Upper lobe of right lung (tissue), 1 donor: Measurements from ENCODE around the gene SQSTM1. TPM values are rescaled to one million over a fixed set of nuclear protein-coding genes. Genes with fewer than 3 reads are reported as not detected.
"Not testable (repeated sequence)": the region's sequence is repeated elsewhere in the genome, so short reads cannot be mapped to it uniquely, and the experiment has no call there.

Source experiments
- ATAC-seq: fragments of 200-7000 bp; cut with Tn5 transposase; one replicate; pipeline ENCODE4 v1.9.1; 2020; ENCODE audit warnings: mild to moderate bottlenecking, moderate library complexity
- DNase-seq: peaks from one replicate; pipeline ENCODE4 v3.0.0-alpha.2; 2020
- H3K27ac ChIP-seq: fragments of 200-600 bp; one replicate; pipeline ENCODE4 v1.8.0; 2022
- H3K27me3 ChIP-seq: fragments of 200-600 bp; one replicate; pipeline ENCODE4 v1.8.0; 2022; ENCODE audit warnings: mild to moderate bottlenecking
- H3K36me3 ChIP-seq: fragments of 200-600 bp; one replicate; pipeline ENCODE4 v1.8.0; 2022
- H3K4me1 ChIP-seq: fragments of 200-600 bp; one replicate; pipeline ENCODE4 v1.8.0; 2022
- H3K4me3 ChIP-seq: fragments of 200-600 bp; one replicate; pipeline ENCODE4 v1.8.0; 2022; ENCODE audit warnings: mild to moderate bottlenecking
- H3K9me3 ChIP-seq: fragments of 200-600 bp; one replicate; pipeline ENCODE4 v1.8.0; 2022
- intact Hi-C: fragments of 100-400 bp; cut with DNase I; formaldehyde crosslinking; loops from one replicate; pipeline ENCODE4 v1.11.0; 2022
- total RNA-seq: library from RNA; stranded (reverse); fragmentation: NEBNext Ultra II Directional; extraction: Animal tissue kit (Norgen Biotek cat#: 25700); gene quantifications from one replicate; pipeline ENCODE4 v1.2.1, GENCODE V29; 2021
- TF ChIP-seq, protein P1 (sequence below): fragments of 200-600 bp; IDR thresholded peaks from one replicate; pipeline ENCODE4 v1.8.0; 2022; ENCODE audit warnings: antibody characterized with exemption
- donor health status: DM: no; HTN: yes; CAD: no; lungs with severe emphysema.

SQSTM1 gene
- total RNA-seq, 1 donor from 2014 or later = 501 TPM

DNA sequence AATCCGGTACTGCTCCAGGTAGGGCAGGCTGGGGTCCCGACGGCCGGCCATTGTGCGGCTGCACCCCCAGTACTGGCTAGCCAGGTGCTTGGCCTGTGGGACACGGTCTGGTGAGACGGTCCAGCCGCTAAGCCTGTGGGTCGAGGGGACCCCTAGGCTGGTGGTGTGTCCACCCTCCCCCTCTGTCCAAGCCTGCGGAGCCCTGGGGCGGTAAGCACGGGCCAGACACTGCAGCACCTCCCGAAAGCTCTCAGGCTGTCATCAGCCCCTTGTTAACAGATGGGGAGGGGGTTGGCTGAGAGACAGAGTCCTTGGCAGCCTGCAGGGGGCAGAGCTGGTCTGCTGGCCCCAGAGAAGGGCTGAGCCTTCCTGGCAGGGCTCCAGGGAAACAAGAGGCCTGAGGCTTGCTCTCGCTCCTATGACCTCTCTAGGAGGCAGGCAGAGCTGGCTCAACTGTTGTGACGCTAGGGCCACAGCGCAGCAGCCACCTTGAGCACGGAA, 49.7 kb downstream of the SQSTM1 start:
- H3K9me3 ChIP-seq = no peaks in the 10 kb centered on the region
- no peak overlapping the region for H3K4me3 ChIP-seq
- peak; percentile 84 for DNase-seq
- TF ChIP-seq, protein P1, sequence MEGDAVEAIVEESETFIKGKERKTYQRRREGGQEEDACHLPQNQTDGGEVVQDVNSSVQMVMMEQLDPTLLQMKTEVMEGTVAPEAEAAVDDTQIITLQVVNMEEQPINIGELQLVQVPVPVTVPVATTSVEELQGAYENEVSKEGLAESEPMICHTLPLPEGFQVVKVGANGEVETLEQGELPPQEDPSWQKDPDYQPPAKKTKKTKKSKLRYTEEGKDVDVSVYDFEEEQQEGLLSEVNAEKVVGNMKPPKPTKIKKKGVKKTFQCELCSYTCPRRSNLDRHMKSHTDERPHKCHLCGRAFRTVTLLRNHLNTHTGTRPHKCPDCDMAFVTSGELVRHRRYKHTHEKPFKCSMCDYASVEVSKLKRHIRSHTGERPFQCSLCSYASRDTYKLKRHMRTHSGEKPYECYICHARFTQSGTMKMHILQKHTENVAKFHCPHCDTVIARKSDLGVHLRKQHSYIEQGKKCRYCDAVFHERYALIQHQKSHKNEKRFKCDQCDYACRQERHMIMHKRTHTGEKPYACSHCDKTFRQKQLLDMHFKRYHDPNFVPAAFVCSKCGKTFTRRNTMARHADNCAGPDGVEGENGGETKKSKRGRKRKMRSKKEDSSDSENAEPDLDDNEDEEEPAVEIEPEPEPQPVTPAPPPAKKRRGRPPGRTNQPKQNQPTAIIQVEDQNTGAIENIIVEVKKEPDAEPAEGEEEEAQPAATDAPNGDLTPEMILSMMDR = peak; percentile 42
- peak; percentile 73 for ATAC-seq
- intact Hi-C loops = no loop called here
- H3K4me1 ChIP-seq = no peaks in the 10 kb centered on the region
- no peaks in the 10 kb centered on the region for H3K27me3 ChIP-seq
- peaks cover 71% of the 10 kb centered on the region for H3K36me3 ChIP-seq
- no peak overlapping the region for H3K27ac ChIP-seq

DNA sequence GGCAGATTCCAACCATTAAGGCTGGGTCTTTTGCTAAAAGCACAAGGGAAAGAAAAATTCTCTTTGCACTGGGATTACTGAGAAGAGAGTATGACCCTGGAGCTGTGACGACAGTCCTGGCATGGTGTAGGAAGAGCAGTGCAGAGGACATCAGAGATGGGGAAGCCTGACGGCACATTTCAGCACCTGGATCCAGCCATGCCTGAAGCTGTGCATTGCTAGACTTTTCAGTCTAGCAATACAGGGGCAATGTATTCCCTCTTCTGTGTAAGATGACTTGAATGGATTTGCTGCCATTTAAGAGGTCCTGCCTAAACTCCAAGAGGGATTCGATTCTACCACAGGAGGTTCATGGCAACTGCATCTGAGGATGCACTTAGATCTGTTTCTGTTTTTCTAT, 50.2 kb downstream of the SQSTM1 start:
- intact Hi-C loops = no loop called here
- Histone ChIP-seq H3K4me3 (no peak overlapping the region), H3K27ac (no peak overlapping the region), H3K27me3 (no peaks in the 10 kb centered on the region), H3K9me3 (no peaks in the 10 kb centered on the region), H3K36me3 (peaks cover 71% of the 10 kb centered on the region), H3K4me1 (no peaks in the 10 kb centered on the region)
- ATAC-seq (no peak), DNase-seq (no peak)
- TF ChIP-seq, protein P1 = no peak

DNA sequence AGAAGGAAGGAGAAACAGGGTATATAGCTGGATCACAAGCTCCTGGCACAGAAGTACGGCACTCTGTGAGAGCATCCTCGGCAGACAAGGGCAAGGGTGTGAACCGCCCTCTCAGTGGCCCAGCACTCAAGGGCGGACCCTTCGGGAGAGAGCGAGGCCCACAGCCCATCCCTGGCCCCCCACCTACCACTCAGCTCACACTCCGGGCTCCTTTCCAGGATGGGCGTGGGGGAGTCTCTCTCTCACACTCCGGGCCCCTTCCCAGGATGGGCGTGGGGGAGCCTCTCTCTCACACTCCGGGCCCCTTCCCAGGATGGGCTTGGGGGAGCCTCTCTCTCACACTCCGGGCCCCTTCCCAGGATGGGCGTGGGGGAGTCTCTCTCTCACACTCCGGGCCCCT, 50.8 kb downstream of the SQSTM1 start:
- ATAC-seq, H3K4me3 ChIP-seq, H3K27me3 ChIP-seq, intact Hi-C loops, H3K4me1 ChIP-seq, H3K27ac ChIP-seq, H3K9me3 ChIP-seq, DNase-seq: not testable (repeated sequence)
- peaks cover 73% of the 10 kb centered on the region for H3K36me3 ChIP-seq

DNA sequence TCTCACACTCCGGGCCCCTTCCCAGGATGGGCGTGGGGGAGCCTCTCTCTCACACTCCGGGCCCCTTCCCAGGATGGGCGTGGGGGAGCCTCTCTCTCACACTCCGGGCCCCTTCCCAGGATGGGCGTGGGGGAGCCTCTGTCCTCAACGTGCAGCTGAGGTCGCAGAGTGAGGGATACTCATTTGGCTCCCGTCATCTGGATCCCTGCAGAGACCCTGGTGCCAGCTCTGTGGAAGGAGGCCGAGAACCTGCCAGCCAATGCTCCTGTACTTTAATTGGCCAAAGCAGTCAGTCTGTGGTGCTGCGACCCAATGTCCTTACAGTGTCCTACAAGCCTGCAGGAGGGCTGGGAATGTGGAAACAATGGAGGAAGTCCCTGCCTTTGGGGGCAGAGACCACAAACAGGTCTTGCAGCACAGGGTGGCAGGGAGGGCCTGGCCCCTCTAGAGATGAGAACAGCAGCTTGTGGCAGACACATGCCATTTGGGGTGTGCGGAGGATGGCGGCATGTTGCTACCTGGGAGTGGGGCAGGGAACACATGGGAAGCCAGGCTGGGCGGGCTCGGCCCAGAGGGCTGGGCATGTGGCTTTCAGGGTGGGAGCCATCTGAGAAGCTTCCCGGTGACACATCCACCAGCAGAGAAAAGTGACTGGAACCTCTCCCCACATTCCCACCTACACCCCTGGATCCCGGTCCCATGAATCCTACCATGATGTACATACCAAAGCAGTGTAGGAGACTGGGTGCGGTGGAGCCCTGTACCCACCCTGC, 51.5 kb downstream of the SQSTM1 start:
- no peaks in the 10 kb centered on the region for H3K9me3 ChIP-seq
- TF ChIP-seq, protein P1 = no peak
- DNase-seq (no peak), ATAC-seq (no peak)
- no peak overlapping the region for H3K4me3 ChIP-seq
- intact Hi-C loops = no loop called here
- H3K36me3 ChIP-seq = peaks cover 71% of the 10 kb centered on the region
- no peaks in the 10 kb centered on the region for H3K4me1 ChIP-seq
- H3K27me3 ChIP-seq = no peaks in the 10 kb centered on the region
- no peak overlapping the region for H3K27ac ChIP-seq

DNA sequence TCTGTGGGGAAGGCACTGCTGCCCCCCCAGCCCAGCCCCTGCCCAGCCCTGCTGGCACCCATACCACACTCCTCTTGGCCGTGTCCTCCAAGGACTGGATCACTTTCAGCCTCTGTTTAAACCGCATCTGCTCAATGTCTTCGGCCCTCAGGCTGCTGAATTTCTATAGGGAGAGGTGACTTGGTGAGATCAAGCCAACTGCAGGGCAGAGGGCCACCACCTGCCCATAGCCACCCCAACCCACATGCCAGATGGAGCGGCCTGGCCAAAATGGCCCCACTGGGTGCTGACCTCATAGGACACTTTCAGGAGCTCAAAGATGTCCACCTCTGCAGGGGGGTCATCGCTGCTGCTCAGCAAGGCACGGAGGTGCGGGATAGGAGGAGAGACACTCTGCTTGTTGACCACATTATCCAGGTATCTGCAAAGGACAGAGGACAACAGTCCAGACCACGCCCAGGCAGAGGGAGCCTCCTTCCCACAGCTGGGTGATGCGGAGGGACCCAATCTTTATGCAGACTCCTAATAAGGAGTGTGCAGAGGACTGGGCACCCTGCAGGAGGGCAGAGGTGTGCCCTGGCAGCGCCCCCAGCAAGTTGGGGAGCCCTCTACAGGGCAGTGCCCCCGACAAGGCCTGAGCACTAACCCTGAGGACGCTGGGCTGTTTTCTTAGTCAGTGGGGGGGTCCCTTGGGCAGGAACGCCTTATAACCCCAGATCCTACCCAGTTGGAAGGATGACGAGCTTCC, 52.3 kb downstream of the SQSTM1 start:
- ATAC-seq (no peak), DNase-seq (no peak)
- intact Hi-C loops = no loop called here
- H3K27ac ChIP-seq = no peak overlapping the region
- H3K27me3 ChIP-seq = no peaks in the 10 kb centered on the region
- no peaks in the 10 kb centered on the region for H3K9me3 ChIP-seq
- no peak overlapping the region for H3K4me3 ChIP-seq
- TF ChIP-seq, protein P1 = no peak
- H3K36me3 ChIP-seq = peaks cover 71% of the 10 kb centered on the region
- H3K4me1 ChIP-seq = no peaks in the 10 kb centered on the region

DNA sequence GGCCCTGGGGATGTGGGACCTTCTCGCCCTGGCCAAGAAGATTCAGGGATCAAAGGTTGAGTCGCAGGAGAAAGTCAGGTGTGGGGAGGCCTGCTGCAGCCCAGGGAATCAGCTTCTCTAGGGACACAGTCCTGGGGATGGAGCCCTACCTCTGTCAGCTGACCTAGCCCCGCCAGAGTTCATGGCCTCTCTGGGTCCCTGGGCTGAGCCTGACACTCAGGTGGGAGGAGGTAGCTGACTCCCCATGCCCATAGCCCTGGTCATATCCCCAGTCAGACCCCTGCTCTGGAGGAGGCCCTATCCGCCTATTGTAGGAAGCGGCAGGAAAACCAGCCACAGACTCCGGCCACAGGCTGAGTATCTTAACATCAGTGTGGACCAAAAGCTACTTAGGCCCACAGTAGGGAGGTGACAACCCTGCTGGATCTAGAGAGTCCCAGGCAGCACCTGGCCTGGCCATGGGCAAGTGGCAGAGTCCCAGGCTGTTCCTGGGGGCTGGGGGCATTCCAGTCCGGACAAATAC, 52.9 kb downstream of the SQSTM1 start:
- Histone ChIP-seq H3K36me3 (peaks cover 78% of the 10 kb centered on the region), H3K4me3 (no peak overlapping the region), H3K4me1 (no peaks in the 10 kb centered on the region), H3K27me3 (no peaks in the 10 kb centered on the region), H3K27ac (no peak overlapping the region), H3K9me3 (no peaks in the 10 kb centered on the region)
- ATAC-seq (no peak), DNase-seq (no peak)
- intact Hi-C loops = no loop called here
- TF ChIP-seq, protein P1 = no peak
